CD4-positive, CD25-positive, alpha-beta regulatory T cell (primary cell): ENCODE results near the gene HBA2. TPM values are rescaled to one million over a fixed set of nuclear protein-coding genes. Genes with fewer than 3 reads are reported as not detected.

Experiments
- ATAC-seq, 2 donors: fragments of 150-1000 bp; cut with Tn5 transposase; one replicate each; pipeline ENCODE4 v1.10.0; 2021; ENCODE audit warnings: low read depth in 2 of 2, moderate number of reproducible peaks in 2 of 2, moderate library complexity in 1 of 2
- DNase-seq, 3 donors: peaks; one replicate each; pipeline versions ENCODE4 v3.0.0 to v3.0.0-alpha.2; 2012 to 2022; ENCODE audit warnings: mixed read lengths in 1 of 3
- H3K27ac ChIP-seq: one replicate; pipeline ENCODE4 v1.7.0; 2013; ENCODE audit warnings: mild to moderate bottlenecking, low read length; ENCODE audit not compliant: insufficient read depth, poor library complexity, severe bottlenecking
- H3K27me3 ChIP-seq: one replicate; pipeline ENCODE4 v1.7.0; 2013; ENCODE audit warnings: low read length; ENCODE audit not compliant: control insufficient read depth, insufficient read depth
- H3K36me3 ChIP-seq: one replicate; pipeline ENCODE4 v1.7.0; 2013; ENCODE audit warnings: mild to moderate bottlenecking, low read length, moderate library complexity; ENCODE audit not compliant: control insufficient read depth, insufficient read depth
- H3K4me1 ChIP-seq: 2 replicates; pipeline ENCODE4 v1.7.0; 2013; ENCODE audit warnings: mild to moderate bottlenecking, low read length; ENCODE audit not compliant: insufficient read depth, control insufficient read depth, poor library complexity, severe bottlenecking
- H3K4me3 ChIP-seq: one replicate; pipeline ENCODE4 v1.7.0; 2013; ENCODE audit warnings: low read depth, mild to moderate bottlenecking, low read length, moderate library complexity
- H3K9me3 ChIP-seq, 2 experiments: 1 replicate in 1 of 2; 2 replicates in 1 of 2; pipeline ENCODE4 v1.7.0; 2013; ENCODE audit warnings: low read length in 2 of 2, mild to moderate bottlenecking in 1 of 2, moderate library complexity in 1 of 2; ENCODE audit not compliant: control insufficient read depth in 2 of 2
- H3K27ac Mint-ChIP-seq, 3 donors: one replicate each; pipeline ENCODE4 v1.8.0; 2020 to 2022; ENCODE audit warnings: mild to moderate bottlenecking in 3 of 3, mixed read lengths in 3 of 3, moderate library complexity in 2 of 3
- H3K27me3 Mint-ChIP-seq: one replicate; pipeline ENCODE4 v1.8.0; 2022; ENCODE audit warnings: mild to moderate bottlenecking, mixed read lengths
- H3K36me3 Mint-ChIP-seq: one replicate; pipeline ENCODE4 v1.8.0; 2020; ENCODE audit warnings: mixed read lengths
- H3K4me1 Mint-ChIP-seq, 4 donors: one replicate each; pipeline ENCODE4 v1.8.0; 2020 to 2022; ENCODE audit warnings: mixed read lengths in 4 of 4, mild to moderate bottlenecking in 1 of 4
- H3K4me3 Mint-ChIP-seq, 4 donors: one replicate each; pipeline ENCODE4 v1.8.0; 2020 to 2022; ENCODE audit warnings: mild to moderate bottlenecking in 4 of 4, mixed read lengths in 4 of 4, moderate library complexity in 3 of 4
- H3K9me3 Mint-ChIP-seq, 7 donors: one replicate each; pipeline ENCODE4 v1.8.0; 2020 to 2022; ENCODE audit warnings: mixed read lengths in 7 of 7, mild to moderate bottlenecking in 3 of 7, moderate library complexity in 2 of 7
- polyA plus RNA-seq, 4 donors: library from polyadenylated mRNA; unstranded; fragments of 300-500 nt; fragmentation: Illumina TruSeq; gene quantifications; one replicate each; pipeline ENCODE4 v1.2.3, GENCODE V29; 2021
- total RNA-seq: library from RNA; stranded (reverse); gene quantifications from one replicate; pipeline ENCODE4 v1.2.3, GENCODE V29; 2022

Gene HBA2
- total and polyA plus RNA-seq, 5 donors from 2014 or later: 0.41 to 1.2 (median 0.93) TPM; not detected in 1

- Mint-ChIP-seq H3K27me3 (no peaks in the 10 kb centered on the region), H3K36me3 (peaks cover 18% of the 10 kb centered on the region), H3K4me1 (peaks cover 4 to 15% (median 11%) of the 10 kb centered on the region in 4 donors), H3K4me3 (no peak overlapping the region), H3K27ac (peak overlapping the region in 1 of 3 donors; percentile 59), H3K9me3 (no peaks in the 10 kb centered on the region)
- no peaks in the 10 kb centered on the region for H3K27me3 ChIP-seq
- no peak overlapping the region for H3K27ac ChIP-seq
- DNase-seq: no peak
- H3K36me3 ChIP-seq: peaks cover 69% of the 10 kb centered on the region
- H3K9me3 ChIP-seq: no peaks in the 10 kb centered on the region
- H3K4me3 ChIP-seq: no peak overlapping the region
- no peak for ATAC-seq
- H3K4me1 ChIP-seq: no peaks in the 10 kb centered on the region
Observed at GRCh38 chr16:212999-213398, 40.3 kb downstream of the HBA2 start.

GRCh38 chr16:220021-220420 lies 47.3 kb downstream of the HBA2 start:
- Mint-ChIP-seq H3K27me3 (no peaks in the 10 kb centered on the region), H3K27ac (no peak overlapping the region)
- ATAC-seq: no peak

More at GRCh38 chr16:220021-220420, 47.3 kb downstream of the HBA2 start:
- H3K9me3 ChIP-seq: no peaks in the 10 kb centered on the region
- H3K27me3 ChIP-seq: no peaks in the 10 kb centered on the region
- H3K4me3 ChIP-seq: no peak overlapping the region
- H3K4me1 ChIP-seq: no peaks in the 10 kb centered on the region
- peaks cover 19% of the 10 kb centered on the region for H3K36me3 Mint-ChIP-seq
- no peak for DNase-seq
- H3K4me3 Mint-ChIP-seq: no peak overlapping the region
- H3K27ac ChIP-seq: no peak overlapping the region
- H3K36me3 ChIP-seq: peaks cover 70% of the 10 kb centered on the region
- no peaks in the 10 kb centered on the region for H3K9me3 Mint-ChIP-seq
- peaks cover 0 to 19% (median 10%) of the 10 kb centered on the region in 4 donors for H3K4me1 Mint-ChIP-seq

Other genes with a start within 250 kb of the HBA2 start
- gene POLR3K, start 119.3 kb upstream of the HBA2 start, total RNA-seq: 12.7 TPM
- gene POLR3K, start 119.3 kb upstream of the HBA2 start, polyA plus RNA-seq: 10 to 100 TPM; 37.5 to 50.4 (median 48.6) TPM
- 9.4 TPM for gene SNRNP25, start 119.0 kb upstream of the HBA2 start, total RNA-seq
- 10 to 100 TPM; 16.6 to 29.1 (median 21.2) TPM for gene SNRNP25, start 119.0 kb upstream of the HBA2 start, polyA plus RNA-seq
- gene RHBDF1, start 100.2 kb upstream of the HBA2 start, total RNA-seq: 0.67 TPM
- gene RHBDF1, start 100.2 kb upstream of the HBA2 start, polyA plus RNA-seq: not detected
- 29.2 TPM for gene MPG, start 94.7 kb upstream of the HBA2 start, total RNA-seq
- 10 to 100 TPM; 62.2 to 82.7 (median 81.8) TPM for gene MPG, start 94.7 kb upstream of the HBA2 start, polyA plus RNA-seq
- 23.1 TPM for gene NPRL3, start 34.2 kb upstream of the HBA2 start, total RNA-seq
- gene NPRL3, start 34.2 kb upstream of the HBA2 start, polyA plus RNA-seq: 1 to 10 TPM; 6.5 to 9.2 (median 8.2) TPM
- gene HBZ, start 20.2 kb upstream of the HBA2 start, total RNA-seq: not detected
- gene HBZ, start 20.2 kb upstream of the HBA2 start, polyA plus RNA-seq: not detected
- gene HBM, start 6.9 kb upstream of the HBA2 start, total RNA-seq: not detected
- gene HBM, start 6.9 kb upstream of the HBA2 start, polyA plus RNA-seq: not detected
- gene HBA1, start 3.8 kb downstream of the HBA2 start, total RNA-seq: not detected
- gene HBA1, start 3.8 kb downstream of the HBA2 start, polyA plus RNA-seq: under 1 TPM in 1 of 4 donors, not detected in 3; 0.41 TPM
- gene HBQ1, start 7.6 kb downstream of the HBA2 start, total RNA-seq: not detected
- gene HBQ1, start 7.6 kb downstream of the HBA2 start, polyA plus RNA-seq: not detected
- gene LUC7L, start 56.6 kb downstream of the HBA2 start, total RNA-seq: 152 TPM
- gene LUC7L, start 56.6 kb downstream of the HBA2 start, polyA plus RNA-seq: 10 to 100 TPM in 1 of 4 donors, 1 to 10 TPM in 3; 8.9 to 10.9 (median 9.8) TPM
- gene FAM234A, start 61.9 kb downstream of the HBA2 start, total RNA-seq: 26.5 TPM
- gene FAM234A, start 61.9 kb downstream of the HBA2 start, polyA plus RNA-seq: 10 to 100 TPM; 15.3 to 23.9 (median 21.7) TPM
- gene RGS11, start 103.1 kb downstream of the HBA2 start, total RNA-seq: not detected
- gene RGS11, start 103.1 kb downstream of the HBA2 start, polyA plus RNA-seq: not detected
- gene ARHGDIG, start 107.7 kb downstream of the HBA2 start, total RNA-seq: not detected
- gene ARHGDIG, start 107.7 kb downstream of the HBA2 start, polyA plus RNA-seq: not detected
- gene PDIA2, start 110.3 kb downstream of the HBA2 start, total RNA-seq: not detected
- not detected for gene PDIA2, start 110.3 kb downstream of the HBA2 start, polyA plus RNA-seq
- 45.2 TPM for gene AXIN1, start 179.8 kb downstream of the HBA2 start, total RNA-seq
- 1 to 10 TPM; 1.1 to 2.9 (median 1.4) TPM for gene AXIN1, start 179.8 kb downstream of the HBA2 start, polyA plus RNA-seq
- 37.8 TPM for gene MRPL28, start 197.7 kb downstream of the HBA2 start, total RNA-seq
- gene MRPL28, start 197.7 kb downstream of the HBA2 start, polyA plus RNA-seq: 100 to 1,000 TPM in 1 of 4 donors, 10 to 100 TPM in 3; 63.0 to 109 (median 85.2) TPM
- gene PGAP6, start 209.1 kb downstream of the HBA2 start, total RNA-seq: 71.4 TPM
- gene PGAP6, start 209.1 kb downstream of the HBA2 start, polyA plus RNA-seq: 10 to 100 TPM in 3 of 4 donors, 1 to 10 TPM in 1; 7.8 to 45.3 (median 32.2) TPM
- gene NME4, start 224.3 kb downstream of the HBA2 start, total RNA-seq: 6.7 TPM
- 10 to 100 TPM; 16.2 to 29.8 (median 23.1) TPM for gene NME4, start 224.3 kb downstream of the HBA2 start, polyA plus RNA-seq
- 4.8 TPM for gene DECR2, start 229.0 kb downstream of the HBA2 start, total RNA-seq
- gene DECR2, start 229.0 kb downstream of the HBA2 start, polyA plus RNA-seq: 1 to 10 TPM; 2.2 to 4.5 (median 2.7) TPM